GM23338 (cell line): Measurements from ENCODE around the gene SYNJ2BP. TPM values are rescaled to one million over a fixed set of nuclear protein-coding genes. Genes with fewer than 3 reads are reported as not detected.

Source experiments
- ATAC-seq: fragments of 200-7000 bp; cut with Tn5 transposase; 3 replicates; pipeline ENCODE4 v1.9.1; 2020
- DNase-seq: peaks from one replicate; pipeline ENCODE4 v3.0.0-alpha.2; 2015; ENCODE audit warnings: low spot score
- H2AFZ ChIP-seq: fragments of 200-600 bp; sonication (generic); 2 replicates; pipeline ENCODE4 v1.8.0; 2016; ENCODE audit warnings: antibody characterized with exemption, mild to moderate bottlenecking, moderate library complexity
- H3F3A ChIP-seq: fragments of 200-600 bp; sonication (generic); replicated peaks from 2 replicates; pipeline ENCODE4 v1.8.0; 2017; ENCODE audit warnings: antibody characterized with exemption, mixed run types, low read depth
- H3K27ac ChIP-seq: fragments of 200-600 bp; sonication (generic); 2 replicates; pipeline ENCODE4 v1.6.1; 2016; ENCODE audit warnings: low read depth
- H3K27me3 ChIP-seq: fragments of 200-600 bp; sonication (generic); 2 replicates; pipeline ENCODE4 v1.8.0; 2016; ENCODE audit warnings: mild to moderate bottlenecking, mixed run types, moderate library complexity; ENCODE audit not compliant: insufficient read depth
- H3K36me3 ChIP-seq: fragments of 200-600 bp; sonication (generic); 2 replicates; pipeline ENCODE4 v1.8.0; 2016; ENCODE audit warnings: mild to moderate bottlenecking; ENCODE audit not compliant: insufficient read depth
- H3K4me1 ChIP-seq: fragments of 200-600 bp; sonication (generic); 2 replicates; pipeline ENCODE4 v1.8.0; 2016; ENCODE audit warnings: mild to moderate bottlenecking, moderate library complexity; ENCODE audit not compliant: insufficient read depth
- H3K4me2 ChIP-seq: fragments of 200-600 bp; sonication (generic); 2 replicates; pipeline ENCODE4 v1.7.1; 2017; ENCODE audit warnings: mixed run types
- H3K4me3 ChIP-seq: fragments of 200-600 bp; sonication (generic); 2 replicates; pipeline ENCODE4 v1.6.1; 2016; ENCODE audit warnings: mixed run types
- H3K79me2 ChIP-seq: fragments of 200-600 bp; sonication (generic); replicated peaks from 2 replicates; pipeline ENCODE4 v1.8.0; 2017; ENCODE audit warnings: mild to moderate bottlenecking; ENCODE audit not compliant: insufficient read depth
- H3K9me2 ChIP-seq: fragments of 200-600 bp; sonication (generic); 2 replicates; pipeline ENCODE4 v1.8.0; 2017; ENCODE audit not compliant: insufficient read depth
- H4K20me1 ChIP-seq: fragments of 200-600 bp; sonication (generic); replicated peaks from 2 replicates; pipeline ENCODE4 v1.8.0; 2017; ENCODE audit warnings: mild to moderate bottlenecking; ENCODE audit not compliant: insufficient read depth
- H3K27ac Mint-ChIP-seq: 2 replicates; pipeline ENCODE4 v1.8.0; 2020; ENCODE audit warnings: inconsistent platforms, mild to moderate bottlenecking, moderate library complexity, mixed read lengths
- H3K27me3 Mint-ChIP-seq: 3 replicates; pipeline ENCODE4 v1.8.0; 2022; ENCODE audit warnings: low read depth, mild to moderate bottlenecking, moderate library complexity, mixed read lengths, inconsistent platforms; ENCODE audit not compliant: insufficient read depth, poor library complexity
- H3K36me3 Mint-ChIP-seq: 3 replicates; pipeline ENCODE4 v1.8.0; 2021; ENCODE audit warnings: low read depth, mild to moderate bottlenecking, inconsistent platforms, moderate library complexity, mixed read lengths
- H3K4me1 Mint-ChIP-seq: 3 replicates; pipeline ENCODE4 v1.8.0; 2020; ENCODE audit warnings: mild to moderate bottlenecking, inconsistent platforms, mixed read lengths
- H3K4me3 Mint-ChIP-seq: 3 replicates; pipeline ENCODE4 v1.8.0; 2021; ENCODE audit warnings: moderate library complexity, mild to moderate bottlenecking, inconsistent platforms, mixed read lengths
- H3K9me3 Mint-ChIP-seq: 3 replicates; pipeline ENCODE4 v1.8.0; 2020; ENCODE audit warnings: moderate library complexity, mild to moderate bottlenecking, inconsistent platforms, mixed read lengths
- EZH2phosphoT487 ChIP-seq: fragments of 200-600 bp; sonication (generic); IDR thresholded peaks from one replicate; pipeline ENCODE4 v1.8.1; 2018; ENCODE audit warnings: antibody characterized with exemption; ENCODE audit not compliant: unreplicated experiment
- STAT1 ChIP-seq: IDR thresholded peaks from one replicate; pipeline ENCODE4 v1.6.1; 2016; ENCODE audit warnings: antibody characterized with exemption; ENCODE audit not compliant: unreplicated experiment
- ZNF114 ChIP-seq: fragments of 250-450 bp; sonication (Bioruptor Pico); IDR thresholded peaks from 2 replicates; pipeline ENCODE4 v1.5.0; 2020; ENCODE audit warnings: mild to moderate bottlenecking, moderate library complexity
- ZNF331 ChIP-seq: fragments of 250-450 bp; sonication (Bioruptor Pico); IDR thresholded peaks from 2 replicates; pipeline ENCODE4 v1.5.0; 2020; ENCODE audit warnings: low read depth, mild to moderate bottlenecking, moderate library complexity
- polyA plus RNA-seq: library from polyadenylated mRNA; unstranded; fragments of >200 nt; fragmentation: Nextera tagmentation; extraction: Ambion mirVana; gene quantifications from 2 replicates; pipeline ENCODE4 v1.2.1, GENCODE V29; 2016
- total RNA-seq: library from RNA; depleted of rRNA; stranded (reverse); fragments of >200 nt; shearing (Covaris generic); gene quantifications from 2 replicates; pipeline ENCODE4 v1.2.3, GENCODE V29; 2014
- TF ChIP-seq, protein P1 (sequence below): fragments of 250-450 bp; sonication (Bioruptor Pico); IDR thresholded peaks from 2 replicates; pipeline ENCODE4 v1.5.0; 2020; ENCODE audit warnings: mild to moderate bottlenecking, moderate library complexity
- TF ChIP-seq, protein P2 (sequence below), 2 experiments: fragments of 200-600 bp in 1 of 2; sonication (generic) in 1 of 2; conservative IDR thresholded peaks; 2 replicates each; pipeline versions ENCODE4 v1.5.1 to v1.6.1; 2016 to 2017; ENCODE audit warnings: antibody characterized with exemption in 2 of 2, low read depth in 2 of 2, mild to moderate bottlenecking in 2 of 2, moderate library complexity in 1 of 2

The SYNJ2BP gene
- total and polyA plus RNA-seq, 2 experiments from 2014 or later = 24.2 to 48.2 TPM

DNA sequence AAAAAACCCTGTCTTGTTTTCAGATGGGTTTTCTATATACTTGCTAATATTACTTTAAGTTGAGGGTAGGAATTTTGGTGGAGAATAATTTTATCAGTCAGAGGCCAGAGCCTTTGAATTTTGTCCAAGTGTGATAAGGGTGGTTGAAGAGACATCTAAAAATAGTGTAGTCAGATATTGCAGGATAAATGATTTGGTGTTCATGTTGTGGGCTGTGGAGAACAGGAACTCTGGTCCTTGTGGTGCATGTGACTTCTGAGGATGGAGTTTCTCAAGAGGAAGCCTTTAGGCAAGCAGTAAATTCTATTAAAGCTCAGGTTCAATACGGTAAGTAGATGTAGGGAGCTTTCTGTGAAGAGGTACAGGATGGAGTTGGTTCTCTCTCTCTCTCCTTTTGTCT lies 37.8 kb upstream of the SYNJ2BP start (continued):
- TF ChIP-seq, protein P1, sequence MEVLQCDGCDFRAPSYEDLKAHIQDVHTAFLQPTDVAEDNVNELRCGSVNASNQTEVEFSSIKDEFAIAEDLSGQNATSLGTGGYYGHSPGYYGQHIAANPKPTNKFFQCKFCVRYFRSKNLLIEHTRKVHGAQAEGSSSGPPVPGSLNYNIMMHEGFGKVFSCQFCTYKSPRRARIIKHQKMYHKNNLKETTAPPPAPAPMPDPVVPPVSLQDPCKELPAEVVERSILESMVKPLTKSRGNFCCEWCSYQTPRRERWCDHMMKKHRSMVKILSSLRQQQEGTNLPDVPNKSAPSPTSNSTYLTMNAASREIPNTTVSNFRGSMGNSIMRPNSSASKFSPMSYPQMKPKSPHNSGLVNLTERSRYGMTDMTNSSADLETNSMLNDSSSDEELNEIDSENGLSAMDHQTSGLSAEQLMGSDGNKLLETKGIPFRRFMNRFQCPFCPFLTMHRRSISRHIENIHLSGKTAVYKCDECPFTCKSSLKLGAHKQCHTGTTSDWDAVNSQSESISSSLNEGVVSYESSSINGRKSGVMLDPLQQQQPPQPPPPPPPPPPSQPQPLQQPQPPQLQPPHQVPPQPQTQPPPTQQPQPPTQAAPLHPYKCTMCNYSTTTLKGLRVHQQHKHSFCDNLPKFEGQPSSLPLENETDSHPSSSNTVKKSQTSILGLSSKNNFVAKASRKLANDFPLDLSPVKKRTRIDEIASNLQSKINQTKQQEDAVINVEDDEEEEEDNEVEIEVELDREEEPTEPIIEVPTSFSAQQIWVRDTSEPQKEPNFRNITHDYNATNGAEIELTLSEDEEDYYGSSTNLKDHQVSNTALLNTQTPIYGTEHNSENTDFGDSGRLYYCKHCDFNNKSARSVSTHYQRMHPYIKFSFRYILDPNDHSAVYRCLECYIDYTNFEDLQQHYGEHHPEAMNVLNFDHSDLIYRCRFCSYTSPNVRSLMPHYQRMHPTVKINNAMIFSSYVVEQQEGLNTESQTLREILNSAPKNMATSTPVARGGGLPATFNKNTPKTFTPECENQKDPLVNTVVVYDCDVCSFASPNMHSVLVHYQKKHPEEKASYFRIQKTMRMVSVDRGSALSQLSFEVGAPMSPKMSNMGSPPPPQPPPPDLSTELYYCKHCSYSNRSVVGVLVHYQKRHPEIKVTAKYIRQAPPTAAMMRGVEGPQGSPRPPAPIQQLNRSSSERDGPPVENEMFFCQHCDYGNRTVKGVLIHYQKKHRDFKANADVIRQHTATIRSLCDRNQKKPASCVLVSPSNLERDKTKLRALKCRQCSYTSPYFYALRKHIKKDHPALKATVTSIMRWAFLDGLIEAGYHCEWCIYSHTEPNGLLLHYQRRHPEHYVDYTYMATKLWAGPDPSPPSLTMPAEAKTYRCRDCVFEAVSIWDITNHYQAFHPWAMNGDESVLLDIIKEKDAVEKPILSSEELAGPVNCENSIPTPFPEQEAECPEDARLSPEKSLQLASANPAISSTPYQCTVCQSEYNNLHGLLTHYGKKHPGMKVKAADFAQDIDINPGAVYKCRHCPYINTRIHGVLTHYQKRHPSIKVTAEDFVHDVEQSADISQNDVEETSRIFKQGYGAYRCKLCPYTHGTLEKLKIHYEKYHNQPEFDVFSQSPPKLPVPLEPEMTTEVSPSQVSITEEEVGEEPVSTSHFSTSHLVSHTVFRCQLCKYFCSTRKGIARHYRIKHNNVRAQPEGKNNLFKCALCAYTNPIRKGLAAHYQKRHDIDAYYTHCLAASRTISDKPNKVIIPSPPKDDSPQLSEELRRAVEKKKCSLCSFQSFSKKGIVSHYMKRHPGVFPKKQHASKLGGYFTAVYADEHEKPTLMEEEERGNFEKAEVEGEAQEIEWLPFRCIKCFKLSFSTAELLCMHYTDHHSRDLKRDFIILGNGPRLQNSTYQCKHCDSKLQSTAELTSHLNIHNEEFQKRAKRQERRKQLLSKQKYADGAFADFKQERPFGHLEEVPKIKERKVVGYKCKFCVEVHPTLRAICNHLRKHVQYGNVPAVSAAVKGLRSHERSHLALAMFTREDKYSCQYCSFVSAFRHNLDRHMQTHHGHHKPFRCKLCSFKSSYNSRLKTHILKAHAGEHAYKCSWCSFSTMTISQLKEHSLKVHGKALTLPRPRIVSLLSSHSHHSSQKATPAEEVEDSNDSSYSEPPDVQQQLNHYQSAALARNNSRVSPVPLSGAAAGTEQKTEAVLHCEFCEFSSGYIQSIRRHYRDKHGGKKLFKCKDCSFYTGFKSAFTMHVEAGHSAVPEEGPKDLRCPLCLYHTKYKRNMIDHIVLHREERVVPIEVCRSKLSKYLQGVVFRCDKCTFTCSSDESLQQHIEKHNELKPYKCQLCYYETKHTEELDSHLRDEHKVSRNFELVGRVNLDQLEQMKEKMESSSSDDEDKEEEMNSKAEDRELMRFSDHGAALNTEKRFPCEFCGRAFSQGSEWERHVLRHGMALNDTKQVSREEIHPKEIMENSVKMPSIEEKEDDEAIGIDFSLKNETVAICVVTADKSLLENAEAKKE (CRISPR knock-in tag) = no peak
- TF ChIP-seq ZNF114 = no peak

GRCh38 chr14:70451874-70452273 lies 35.0 kb upstream of the SYNJ2BP start, which contains the start of gene ADAM21:
Gene ADAM21, plus strand, starts transcription at chr14:70452174. Its CDS starts 5,326 bp downstream, at chr14:70457500.
- DNase-seq = no peak
- H3K36me3 Mint-ChIP-seq = peaks cover 11% of the 10 kb centered on the region
- Histone ChIP-seq H3K9me2 (no peaks in the 10 kb centered on the region), H3K27ac (no peak within 1 kb of the TSS), H4K20me1 (no peaks in the 10 kb centered on the region), H3K4me1 (no peaks in the 10 kb centered on the region), H3F3A (no peaks in the 10 kb centered on the region), H3K4me2 (no peak within 1 kb of the TSS), H3K79me2 (no peaks in the 10 kb centered on the region), H3K27me3 (no peaks in the 10 kb centered on the region), H3K4me3 (no peak within 1 kb of the TSS), H3K36me3 (no peaks in the 10 kb centered on the region), H2AFZ (no peak within 1 kb of the TSS)
- ATAC-seq = no peak
- no peak within 1 kb of the TSS for H3K27ac Mint-ChIP-seq
- TF ChIP-seq EZH2phosphoT487 = no peak
- TF ChIP-seq, protein P2, sequence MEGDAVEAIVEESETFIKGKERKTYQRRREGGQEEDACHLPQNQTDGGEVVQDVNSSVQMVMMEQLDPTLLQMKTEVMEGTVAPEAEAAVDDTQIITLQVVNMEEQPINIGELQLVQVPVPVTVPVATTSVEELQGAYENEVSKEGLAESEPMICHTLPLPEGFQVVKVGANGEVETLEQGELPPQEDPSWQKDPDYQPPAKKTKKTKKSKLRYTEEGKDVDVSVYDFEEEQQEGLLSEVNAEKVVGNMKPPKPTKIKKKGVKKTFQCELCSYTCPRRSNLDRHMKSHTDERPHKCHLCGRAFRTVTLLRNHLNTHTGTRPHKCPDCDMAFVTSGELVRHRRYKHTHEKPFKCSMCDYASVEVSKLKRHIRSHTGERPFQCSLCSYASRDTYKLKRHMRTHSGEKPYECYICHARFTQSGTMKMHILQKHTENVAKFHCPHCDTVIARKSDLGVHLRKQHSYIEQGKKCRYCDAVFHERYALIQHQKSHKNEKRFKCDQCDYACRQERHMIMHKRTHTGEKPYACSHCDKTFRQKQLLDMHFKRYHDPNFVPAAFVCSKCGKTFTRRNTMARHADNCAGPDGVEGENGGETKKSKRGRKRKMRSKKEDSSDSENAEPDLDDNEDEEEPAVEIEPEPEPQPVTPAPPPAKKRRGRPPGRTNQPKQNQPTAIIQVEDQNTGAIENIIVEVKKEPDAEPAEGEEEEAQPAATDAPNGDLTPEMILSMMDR (conservative IDR thresholded peaks at IDR 0.05; ENCODE audit: low read depth in 2 of 2) = no peak
- TF ChIP-seq ZNF331 (CRISPR knock-in tag) = no peak
- TF ChIP-seq, protein P1 (CRISPR knock-in tag) = no peak
- TF ChIP-seq STAT1 = no peak
- H3K9me3 Mint-ChIP-seq = peaks cover 17% of the 10 kb centered on the region
- no peak within 1 kb of the TSS for H3K4me3 Mint-ChIP-seq
- peaks cover 4% of the 10 kb centered on the region for H3K4me1 Mint-ChIP-seq
- H3K27me3 Mint-ChIP-seq = no peaks in the 10 kb centered on the region
